MM.1S (cell line): Measurements from ENCODE around the gene SPINK5.

Experiments used
- DNase-seq: peaks from one replicate; pipeline ENCODE4 v3.0.0-alpha.2; 2015
- H2AFZ ChIP-seq: fragments of 300-600 bp; sonication (generic); 2 replicates; pipeline ENCODE4 v1.6.0; 2016; ENCODE audit warnings: antibody characterized with exemption, low read length
- H3F3A ChIP-seq: fragments of 300-600 bp; sonication (generic); 2 replicates; pipeline ENCODE4 v1.6.1; 2016; ENCODE audit warnings: mild to moderate bottlenecking, antibody characterized with exemption, low read length, moderate library complexity, mixed read lengths; ENCODE audit not compliant: insufficient read depth
- H3K27ac ChIP-seq: fragments of 300-600 bp; sonication (generic); 2 replicates; pipeline ENCODE4 v1.5.1; 2016; ENCODE audit warnings: mild to moderate bottlenecking, low read length
- H3K27me3 ChIP-seq: fragments of 300-600 bp; sonication (generic); replicated peaks from 2 replicates; pipeline ENCODE4 v1.6.0; 2016; ENCODE audit warnings: low read length; ENCODE audit not compliant: insufficient read depth
- H3K36me3 ChIP-seq: fragments of 300-600 bp; sonication (generic); replicated peaks from 2 replicates; pipeline ENCODE4 v1.6.1; 2016; ENCODE audit warnings: mild to moderate bottlenecking, low read length, mixed read lengths; ENCODE audit not compliant: insufficient read depth
- H3K4me1 ChIP-seq: fragments of 300-600 bp; sonication (generic); 2 replicates; pipeline ENCODE4 v1.6.1; 2016; ENCODE audit warnings: low read length, mixed read lengths
- H3K4me2 ChIP-seq: fragments of 300-600 bp; sonication (generic); 2 replicates; pipeline ENCODE4 v1.6.0; 2016; ENCODE audit warnings: low read depth, low read length
- H3K4me3 ChIP-seq: fragments of 300-600 bp; sonication (generic); 2 replicates; pipeline ENCODE4 v1.5.1; 2016; ENCODE audit warnings: low read length, mixed read lengths
- H3K79me2 ChIP-seq: fragments of 300-600 bp; sonication (generic); 2 replicates; pipeline ENCODE4 v1.6.1; 2016; ENCODE audit warnings: mixed run types, low read length, mixed read lengths
- H3K9ac ChIP-seq: fragments of 300-600 bp; sonication (generic); 2 replicates; pipeline ENCODE4 v1.6.1; 2016; ENCODE audit warnings: low read length, mixed read lengths
- H3K9me2 ChIP-seq: fragments of 300-600 bp; sonication (generic); replicated peaks from 2 replicates; pipeline ENCODE4 v1.6.1; 2016; ENCODE audit warnings: mild to moderate bottlenecking, low read length, mixed read lengths; ENCODE audit not compliant: insufficient read depth
- H3K9me3 ChIP-seq: fragments of 300-600 bp; sonication (generic); replicated peaks from 2 replicates; pipeline ENCODE4 v1.6.1; 2016; ENCODE audit warnings: mild to moderate bottlenecking, low read length, mixed read lengths; ENCODE audit not compliant: insufficient read depth
- H4K20me1 ChIP-seq: fragments of 300-600 bp; sonication (generic); 2 replicates; pipeline ENCODE4 v1.6.1; 2016; ENCODE audit warnings: mild to moderate bottlenecking, low read length, moderate library complexity, mixed read lengths; ENCODE audit not compliant: insufficient read depth
- CTCF ChIP-seq: fragments of 300-600 bp; sonication (generic); IDR thresholded peaks from 2 replicates; pipeline ENCODE4 v1.5.1; 2016; ENCODE audit warnings: antibody characterized with exemption, low read length, mixed read lengths
- EZH2 ChIP-seq: fragments of 300-600 bp; sonication (generic); optimal IDR thresholded peaks from 2 replicates; pipeline ENCODE3; 2017; ENCODE audit warnings: low read depth, mild to moderate bottlenecking, antibody characterized with exemption, low read length, mixed read lengths
- EZH2phosphoT487 ChIP-seq: fragments of 300-600 bp; sonication (generic); IDR thresholded peaks from 2 replicates; pipeline ENCODE4 v1.6.1; 2018; ENCODE audit warnings: antibody characterized with exemption, low read length

Gene SPINK5

DNA sequence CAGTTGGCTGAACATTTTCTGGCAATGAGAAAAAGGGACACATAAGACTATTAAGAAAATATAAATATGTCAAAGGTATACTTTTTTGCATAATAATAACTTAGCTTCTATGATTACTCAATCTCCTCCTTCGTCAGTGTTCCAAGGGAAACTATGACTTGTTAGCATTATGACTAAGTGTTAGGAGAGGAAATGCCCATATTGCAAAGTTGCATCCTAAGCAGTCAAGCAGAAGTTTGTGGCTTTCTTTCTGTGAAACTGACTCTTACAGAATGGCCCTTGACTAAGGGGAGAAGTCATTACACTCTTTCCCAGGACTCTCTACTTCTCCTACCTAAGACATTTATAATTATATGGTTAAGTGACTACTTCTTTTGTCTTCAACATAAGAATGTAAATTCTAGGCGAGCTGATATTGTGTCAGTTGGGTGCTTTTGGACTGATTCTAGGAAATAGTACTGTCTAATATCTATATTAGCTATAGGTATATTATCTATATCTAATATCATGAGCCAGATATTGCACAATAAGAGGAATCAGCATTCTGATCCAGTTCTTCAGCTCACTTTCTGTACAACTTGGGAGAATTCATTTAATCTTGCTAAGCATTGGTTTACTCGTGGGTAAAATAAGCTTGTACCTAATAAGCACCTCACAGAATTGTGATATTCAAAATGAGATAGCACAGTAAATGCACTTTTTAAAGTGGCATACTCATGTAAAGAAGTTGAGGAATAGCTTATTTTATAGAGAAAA lies 122.6 kb downstream of the SPINK5 start:
- H3K9ac ChIP-seq = no peak overlapping the region
- H3K27me3 ChIP-seq = no peaks in the 10 kb centered on the region
- no peak overlapping the region for H3K4me3 ChIP-seq
- H3K4me2 ChIP-seq = no peak overlapping the region
- no peaks in the 10 kb centered on the region for H3K36me3 ChIP-seq
- DNase-seq = peak; percentile 14
- no peaks in the 10 kb centered on the region for H3K79me2 ChIP-seq
- no peaks in the 10 kb centered on the region for H3F3A ChIP-seq
- 0 out of 2 replicates have a peak, but pooled peaks cover 9% of the 10 kb centered on the region for H3K4me1 ChIP-seq
- no peaks in the 10 kb centered on the region for H3K9me3 ChIP-seq
- no peak overlapping the region for H3K27ac ChIP-seq
- no peaks in the 10 kb centered on the region for H3K9me2 ChIP-seq
- no peaks in the 10 kb centered on the region for H4K20me1 ChIP-seq
- H2AFZ ChIP-seq = no peak overlapping the region
- TF ChIP-seq EZH2 (no peak), EZH2phosphoT487 (no peak), CTCF (no peak)
